Left ventricle myocardium inferior (tissue), 1 donor: ENCODE results near the gene SMYD3. TPM values are rescaled to one million over a fixed set of nuclear protein-coding genes. Genes with fewer than 3 reads are reported as not detected.

Experiments used
- DNase-seq: peaks from one replicate; pipeline ENCODE4 v3.0.0-alpha.2; 2020
- H3K27ac ChIP-seq: fragments of 200-600 bp; replicated peaks from 2 replicates; pipeline ENCODE4 v1.8.0; 2021
- H3K27me3 ChIP-seq: fragments of 200-600 bp; 2 replicates; pipeline ENCODE4 v1.8.0; 2021; ENCODE audit warnings: low read depth
- H3K36me3 ChIP-seq: fragments of 200-600 bp; 2 replicates; pipeline ENCODE4 v1.8.0; 2021
- H3K4me1 ChIP-seq: fragments of 200-600 bp; 2 replicates; pipeline ENCODE4 v1.8.0; 2021
- H3K4me3 ChIP-seq: fragments of 200-600 bp; 2 replicates; pipeline ENCODE4 v1.8.0; 2021; ENCODE audit warnings: mild to moderate bottlenecking, moderate library complexity
- H3K9me3 ChIP-seq: fragments of 200-600 bp; replicated peaks from 2 replicates; pipeline ENCODE4 v1.8.0; 2021
- intact Hi-C: fragments of 100-400 bp; cut with micrococcal nuclease; formaldehyde crosslinking; loops from one replicate; pipeline ENCODE4 v1.11.0; 2022
- total RNA-seq: library from RNA; stranded (reverse); fragmentation: NEBNext Ultra II Directional; extraction: Animal tissue kit (Norgen Biotek cat#: 25700); gene quantifications from one replicate; pipeline ENCODE4 v1.2.1, GENCODE V29; 2021
- TF ChIP-seq, protein P1 (sequence below): fragments of 200-600 bp; IDR thresholded peaks from 2 replicates; pipeline ENCODE4 v1.8.0; 2021; ENCODE audit warnings: antibody characterized with exemption, mild to moderate bottlenecking, borderline replicate concordance
- donor health status: DM: no; HTN: yes; CAD: no; lungs with severe emphysema.

The SMYD3 gene
- total RNA-seq, 1 donor from 2014 or later: 9.9 TPM

DNA sequence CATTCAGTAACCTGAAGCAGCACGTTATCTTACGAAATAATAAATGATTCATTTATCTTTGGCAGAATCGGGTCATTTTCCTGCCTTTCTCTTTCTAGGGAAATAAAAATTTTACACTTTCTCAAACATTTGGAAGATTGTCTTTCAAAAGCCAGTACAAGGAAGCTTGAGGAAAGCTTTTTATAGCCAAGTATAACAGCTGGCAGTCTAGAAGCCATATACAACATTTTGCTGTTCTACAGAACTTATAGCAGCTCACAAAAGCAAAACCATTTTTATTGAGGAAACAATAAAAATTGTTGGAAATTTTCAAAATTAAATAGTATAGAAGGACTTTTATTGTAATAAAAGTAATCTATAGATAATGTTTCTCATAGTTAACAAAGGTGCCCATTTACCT, 448.6 kb downstream of the SMYD3 start:
- DNase-seq: no peak
- H3K9me3 ChIP-seq: peaks cover 11% of the 10 kb centered on the region
- TF ChIP-seq, protein P1, sequence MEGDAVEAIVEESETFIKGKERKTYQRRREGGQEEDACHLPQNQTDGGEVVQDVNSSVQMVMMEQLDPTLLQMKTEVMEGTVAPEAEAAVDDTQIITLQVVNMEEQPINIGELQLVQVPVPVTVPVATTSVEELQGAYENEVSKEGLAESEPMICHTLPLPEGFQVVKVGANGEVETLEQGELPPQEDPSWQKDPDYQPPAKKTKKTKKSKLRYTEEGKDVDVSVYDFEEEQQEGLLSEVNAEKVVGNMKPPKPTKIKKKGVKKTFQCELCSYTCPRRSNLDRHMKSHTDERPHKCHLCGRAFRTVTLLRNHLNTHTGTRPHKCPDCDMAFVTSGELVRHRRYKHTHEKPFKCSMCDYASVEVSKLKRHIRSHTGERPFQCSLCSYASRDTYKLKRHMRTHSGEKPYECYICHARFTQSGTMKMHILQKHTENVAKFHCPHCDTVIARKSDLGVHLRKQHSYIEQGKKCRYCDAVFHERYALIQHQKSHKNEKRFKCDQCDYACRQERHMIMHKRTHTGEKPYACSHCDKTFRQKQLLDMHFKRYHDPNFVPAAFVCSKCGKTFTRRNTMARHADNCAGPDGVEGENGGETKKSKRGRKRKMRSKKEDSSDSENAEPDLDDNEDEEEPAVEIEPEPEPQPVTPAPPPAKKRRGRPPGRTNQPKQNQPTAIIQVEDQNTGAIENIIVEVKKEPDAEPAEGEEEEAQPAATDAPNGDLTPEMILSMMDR: no peak

DNA sequence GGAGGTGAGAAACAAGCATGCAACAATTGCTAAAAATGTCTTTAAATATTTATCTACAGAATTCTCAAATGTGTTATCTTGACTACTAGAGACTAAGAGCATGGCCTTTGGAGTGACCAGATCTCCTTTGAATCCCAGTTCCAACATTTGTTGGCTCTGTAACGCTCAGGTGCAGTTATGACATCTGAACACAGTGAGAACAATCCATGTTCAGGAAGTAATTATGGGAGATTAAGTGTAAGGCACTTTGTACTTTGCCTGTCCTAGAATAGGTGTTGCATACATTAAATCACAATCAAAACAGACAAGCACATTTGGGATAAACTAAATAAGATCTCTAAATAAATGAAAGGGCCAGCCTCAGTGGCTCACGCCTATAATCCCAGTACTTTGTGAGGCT, 454.5 kb downstream of the SMYD3 start:
- H3K4me1 ChIP-seq: no peaks in the 10 kb centered on the region
- H3K27me3 ChIP-seq: no peaks in the 10 kb centered on the region
- H3K4me3 ChIP-seq: no peak overlapping the region
- peaks cover 11% of the 10 kb centered on the region for H3K9me3 ChIP-seq
- H3K27ac ChIP-seq: no peak overlapping the region
- no peak for DNase-seq
- TF ChIP-seq, protein P1: no peak
- no peaks in the 10 kb centered on the region for H3K36me3 ChIP-seq
- intact Hi-C loops: no loop called here

More for the DNA sequence above, 448.6 kb downstream of the SMYD3 start:
- Histone ChIP-seq H3K27ac (no peak overlapping the region), H3K27me3 (no peaks in the 10 kb centered on the region), H3K36me3 (no peaks in the 10 kb centered on the region), H3K4me1 (peaks cover 8% of the 10 kb centered on the region), H3K4me3 (no peak overlapping the region)
- intact Hi-C loops: no loop called here

DNA sequence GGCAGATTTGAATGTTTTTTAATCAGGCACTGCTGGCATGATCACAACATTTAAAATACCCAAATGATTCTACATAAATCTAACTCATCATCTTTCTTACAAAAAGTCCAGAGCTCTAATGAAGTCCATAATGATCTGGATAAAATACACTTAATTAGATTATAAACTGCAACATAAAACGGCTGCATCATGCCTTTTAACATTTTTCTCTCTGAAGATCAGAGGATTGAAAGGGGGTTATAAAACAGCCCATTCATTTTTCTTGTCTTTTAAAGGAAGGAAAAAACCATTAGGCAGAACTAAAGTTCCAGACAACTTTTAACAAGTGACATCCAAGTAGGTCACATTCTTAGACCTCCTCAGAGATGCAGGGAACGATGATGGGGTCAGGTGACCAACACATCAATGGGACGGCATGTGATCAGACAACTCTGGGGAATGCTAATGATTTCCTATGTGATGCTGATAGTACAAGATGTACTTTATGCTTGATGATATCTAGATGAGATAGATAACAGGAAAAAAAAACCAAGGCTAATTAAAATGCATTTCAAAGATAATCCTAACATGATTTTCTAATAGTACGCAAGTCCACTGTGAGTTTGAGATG, 455.1 kb downstream of the SMYD3 start:
- H3K4me1 ChIP-seq: no peaks in the 10 kb centered on the region
- TF ChIP-seq, protein P1: no peak
- intact Hi-C loops: no loop called here
- H3K27ac ChIP-seq: no peak overlapping the region
- H3K9me3 ChIP-seq: peaks cover 11% of the 10 kb centered on the region
- H3K36me3 ChIP-seq: no peaks in the 10 kb centered on the region
- no peak overlapping the region for H3K4me3 ChIP-seq
- DNase-seq: no peak
- H3K27me3 ChIP-seq: no peaks in the 10 kb centered on the region

DNA sequence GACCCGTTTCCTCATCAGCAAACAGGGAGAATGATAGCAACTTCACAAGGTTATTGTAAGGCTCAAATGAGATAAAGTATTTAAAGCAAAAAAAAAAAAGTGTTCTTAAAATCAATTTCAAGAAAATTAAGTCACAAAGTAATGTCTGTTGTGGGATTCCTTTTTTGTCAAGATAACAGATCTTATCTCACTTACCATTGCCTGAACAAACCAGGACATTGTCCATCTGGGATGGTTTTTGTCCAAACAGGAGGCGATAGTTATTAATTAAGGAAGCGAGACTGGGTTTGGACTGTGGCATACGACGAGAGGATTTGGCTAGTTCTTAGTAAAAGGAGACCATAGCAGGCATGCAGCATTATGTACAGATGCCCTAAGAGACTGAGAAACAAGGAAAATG, 458.4 kb downstream of the SMYD3 start:
- no peaks in the 10 kb centered on the region for H3K36me3 ChIP-seq
- H3K4me1 ChIP-seq: peaks cover under 1% of the 10 kb centered on the region
- TF ChIP-seq, protein P1: no peak
- no peak overlapping the region for H3K4me3 ChIP-seq
- H3K27ac ChIP-seq: no peak overlapping the region
- intact Hi-C loops: no loop called here
- H3K9me3 ChIP-seq: peaks cover 2% of the 10 kb centered on the region
- no peaks in the 10 kb centered on the region for H3K27me3 ChIP-seq
- no peak for DNase-seq

DNA sequence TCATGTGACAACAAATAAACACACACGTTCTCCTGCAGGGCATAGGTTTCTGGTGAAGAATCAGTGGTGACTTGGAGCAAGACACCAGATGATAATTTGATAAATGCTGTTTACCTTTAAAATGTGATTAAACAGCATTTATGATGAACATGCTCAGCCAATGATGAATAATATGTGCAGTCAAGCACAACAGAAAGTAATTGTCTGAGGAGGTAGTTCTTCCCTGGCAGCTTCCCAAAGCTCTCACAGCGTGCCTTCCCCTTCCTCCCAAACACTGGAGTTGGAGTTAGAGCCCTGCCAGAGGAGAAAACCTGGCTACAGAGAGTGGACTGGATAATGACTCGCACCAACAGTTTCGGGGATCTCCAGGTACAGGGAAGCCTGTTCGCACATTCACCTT, 463.5 kb downstream of the SMYD3 start:
- peaks cover 6% of the 10 kb centered on the region for H3K4me1 ChIP-seq
- no peaks in the 10 kb centered on the region for H3K36me3 ChIP-seq
- no peak overlapping the region for H3K4me3 ChIP-seq
- no peak for DNase-seq
- TF ChIP-seq, protein P1: no peak
- no peaks in the 10 kb centered on the region for H3K27me3 ChIP-seq
- no peaks in the 10 kb centered on the region for H3K9me3 ChIP-seq
- intact Hi-C loops: no loop called here
- no peak overlapping the region for H3K27ac ChIP-seq
